H9 (cell line): Measurements from ENCODE around the gene EFNA5. TPM values are rescaled to one million over a fixed set of nuclear protein-coding genes. Genes with fewer than 3 reads are reported as not detected.

Experiments used
- DNase-seq: peaks from one replicate; pipeline ENCODE4 v3.0.0-alpha.2; 2017
- H2AFZ ChIP-seq: one replicate; pipeline ENCODE4 v1.6.1; 2013; ENCODE audit warnings: mild to moderate bottlenecking, low read length, control low read depth, moderate library complexity
- H2AK5ac ChIP-seq: 2 replicates; pipeline ENCODE4 v1.6.1; 2013; ENCODE audit warnings: low read length, control low read depth, mixed read lengths; ENCODE audit not compliant: insufficient read length
- H2BK120ac ChIP-seq: one replicate; pipeline ENCODE4 v1.6.1; 2013; ENCODE audit warnings: low read depth, mild to moderate bottlenecking, low read length, control low read depth, inconsistent platforms; ENCODE audit not compliant: poor library complexity, severe bottlenecking
- H2BK12ac ChIP-seq: 2 replicates; pipeline ENCODE4 v1.6.1; 2013; ENCODE audit warnings: low read length, control low read depth, mixed read lengths, low read depth; ENCODE audit not compliant: insufficient read length
- H2BK15ac ChIP-seq: 2 replicates; pipeline ENCODE4 v1.6.1; 2013; ENCODE audit warnings: low read depth, low read length, control low read depth
- H2BK20ac ChIP-seq: one replicate; pipeline ENCODE4 v1.6.1; 2013; ENCODE audit warnings: low read depth, mild to moderate bottlenecking, low read length, control low read depth, inconsistent platforms; ENCODE audit not compliant: poor library complexity, severe bottlenecking
- H2BK5ac ChIP-seq: 2 replicates; pipeline ENCODE4 v1.6.1; 2013; ENCODE audit warnings: low read length, control low read depth, mixed read lengths; ENCODE audit not compliant: insufficient read length
- H3K14ac ChIP-seq: 2 replicates; pipeline ENCODE4 v1.6.1; 2013; ENCODE audit warnings: low read length, control low read depth; ENCODE audit not compliant: insufficient read depth
- H3K18ac ChIP-seq: 2 replicates; pipeline ENCODE4 v1.6.1; 2013; ENCODE audit warnings: low read depth, mild to moderate bottlenecking, mixed read lengths, low read length, control low read depth; ENCODE audit not compliant: insufficient read length
- H3K23ac ChIP-seq: 2 replicates; pipeline ENCODE4 v1.6.1; 2013; ENCODE audit warnings: low read length, control low read depth, mixed read lengths, low read depth; ENCODE audit not compliant: insufficient read length
- H3K23me2 ChIP-seq: 2 replicates; pipeline ENCODE4 v1.6.1; 2013; ENCODE audit warnings: low read depth, mild to moderate bottlenecking, mixed read lengths, low read length, control low read depth; ENCODE audit not compliant: insufficient read length, poor library complexity, severe bottlenecking
- H3K27ac ChIP-seq: 2 replicates; pipeline ENCODE4 v1.5.1; 2013; ENCODE audit warnings: low read length, control low read depth, mixed read lengths, low read depth; ENCODE audit not compliant: insufficient read length
- H3K27me3 ChIP-seq: 2 replicates; pipeline ENCODE4 v1.6.1; 2013; ENCODE audit warnings: low read length, control low read depth, inconsistent platforms; ENCODE audit not compliant: insufficient read depth
- H3K4ac ChIP-seq: 2 replicates; pipeline ENCODE4 v1.6.1; 2013; ENCODE audit warnings: low read depth, mild to moderate bottlenecking, control low read depth, inconsistent platforms, low read length, moderate library complexity
- H3K4me1 ChIP-seq: 2 replicates; pipeline ENCODE4 v1.6.1; 2013; ENCODE audit warnings: low read length, control low read depth, inconsistent platforms; ENCODE audit not compliant: insufficient read depth
- H3K4me2 ChIP-seq: 2 replicates; pipeline ENCODE4 v1.6.1; 2013; ENCODE audit warnings: low read length, control low read depth, mixed read lengths; ENCODE audit not compliant: insufficient read length, insufficient read depth
- H3K56ac ChIP-seq: 2 replicates; pipeline ENCODE4 v1.6.1; 2013; ENCODE audit warnings: low read depth, mild to moderate bottlenecking, mixed read lengths, low read length, control low read depth; ENCODE audit not compliant: insufficient read length
- H3K79me1 ChIP-seq: 2 replicates; pipeline ENCODE4 v1.6.1; 2013; ENCODE audit warnings: low read depth, mild to moderate bottlenecking, moderate library complexity, low read length, control low read depth, inconsistent platforms; ENCODE audit not compliant: insufficient read depth, poor library complexity, severe bottlenecking
- H3K79me2 ChIP-seq: 2 replicates; pipeline ENCODE4 v1.6.1; 2013; ENCODE audit warnings: low read length, control low read depth, inconsistent platforms; ENCODE audit not compliant: insufficient read depth
- H3K9ac ChIP-seq: 2 replicates; pipeline ENCODE4 v1.6.1; 2013; ENCODE audit warnings: low read length, control low read depth, mixed read lengths; ENCODE audit not compliant: insufficient read length; ENCODE audit errors: extremely low read depth
- H3K9me3 ChIP-seq: one replicate; pipeline ENCODE4 v1.6.1; 2013; ENCODE audit warnings: low read depth, low read length, inconsistent platforms; ENCODE audit not compliant: control insufficient read depth
- H3T11ph ChIP-seq: one replicate; pipeline ENCODE4 v1.6.1; 2013; ENCODE audit warnings: mild to moderate bottlenecking, low read length, control low read depth, inconsistent platforms
- H4K20me1 ChIP-seq: one replicate; pipeline ENCODE4 v1.6.1; 2013; ENCODE audit not compliant: control insufficient read depth, insufficient read length, insufficient read depth
- H4K5ac ChIP-seq: 2 replicates; pipeline ENCODE4 v1.6.1; 2013; ENCODE audit warnings: low read depth, mild to moderate bottlenecking, mixed read lengths, low read length, control low read depth; ENCODE audit not compliant: insufficient read length
- H4K8ac ChIP-seq: replicated peaks from 2 replicates; pipeline ENCODE4 v1.6.1; 2013; ENCODE audit warnings: low read length, control low read depth, mixed read lengths, low read depth; ENCODE audit not compliant: insufficient read length
- H4K91ac ChIP-seq: 2 replicates; pipeline ENCODE4 v1.6.1; 2013; ENCODE audit warnings: low read depth, mild to moderate bottlenecking, moderate library complexity, mixed read lengths, low read length, control low read depth; ENCODE audit not compliant: insufficient read length
- H3K27ac Mint-ChIP-seq, 3 experiments: 2 replicates in 2 of 3; 3 replicates in 1 of 3; pipeline ENCODE4 v1.8.0; 2020 to 2021; ENCODE audit warnings: mixed read lengths in 3 of 3, mild to moderate bottlenecking in 1 of 3, moderate library complexity in 1 of 3
- H3K27me3 Mint-ChIP-seq: 2 replicates; pipeline ENCODE4 v1.8.0; 2021; ENCODE audit warnings: low read depth, mild to moderate bottlenecking, moderate library complexity, mixed read lengths
- H3K36me3 Mint-ChIP-seq, 3 experiments: 2 replicates in 2 of 3; 3 replicates in 1 of 3; pipeline ENCODE4 v1.8.0; 2020 to 2021; ENCODE audit warnings: low read depth in 3 of 3, mixed read lengths in 3 of 3; ENCODE audit not compliant: insufficient read depth in 1 of 3
- H3K4me1 Mint-ChIP-seq, 2 experiments: 2 replicates each; pipeline ENCODE4 v1.8.0; 2020; ENCODE audit warnings: mixed read lengths in 2 of 2
- H3K4me3 Mint-ChIP-seq, 2 experiments: 2 replicates in 1 of 2; 3 replicates in 1 of 2; pipeline ENCODE4 v1.8.0; 2020 to 2021; ENCODE audit warnings: mild to moderate bottlenecking in 2 of 2, mixed read lengths in 2 of 2, moderate library complexity in 1 of 2
- H3K9me3 Mint-ChIP-seq, 2 experiments: 2 replicates in 1 of 2; 3 replicates in 1 of 2; pipeline ENCODE4 v1.8.0; 2020; ENCODE audit warnings: mild to moderate bottlenecking in 2 of 2, mixed read lengths in 2 of 2, moderate library complexity in 1 of 2
- CTCF ChIP-seq: fragments of 200-600 bp; sonication (generic); conservative IDR thresholded peaks from 3 replicates; pipeline ENCODE4 v1.8.0; 2021; ENCODE audit warnings: antibody characterized with exemption, mild to moderate bottlenecking
- WGBS: extraction: QIAGEN DNeasy Blood & Tissue Kit; methylation state at CpG from one replicate; pipeline ENCODE4 v1.1.7; 2013; ENCODE audit warnings: missing lambda C conversion rate, low lambda C conversion rate, mixed read lengths; ENCODE audit not compliant: insufficient read length; ENCODE audit errors: extremely low coverage; 5-methylcytosine and 5-hydroxymethylcytosine counted together
- total RNA-seq: library from RNA; stranded (reverse); gene quantifications from 2 replicates; pipeline ENCODE4 v1.2.1, GENCODE V29; 2021

Gene EFNA5
- total RNA-seq, 1 experiment from 2014 or later: 20.4 TPM

DNA sequence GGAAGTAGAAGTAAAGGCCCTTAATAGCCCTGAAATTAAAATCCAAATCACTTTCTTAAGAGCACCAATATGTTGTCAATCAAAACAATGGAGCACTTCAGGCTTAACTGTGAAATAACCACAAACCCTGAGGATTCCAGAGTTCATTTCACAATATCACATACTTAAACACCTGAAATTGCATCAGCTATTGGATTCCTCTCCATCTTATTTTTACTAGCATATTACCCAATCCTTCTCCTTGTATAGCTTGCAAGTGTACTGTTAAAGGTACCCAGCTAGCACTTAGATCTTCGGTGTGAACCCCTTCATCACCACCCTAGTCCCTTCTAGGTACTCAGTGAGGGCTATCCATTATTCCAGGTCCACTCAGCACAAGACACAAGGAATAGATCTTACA lies 287.3 kb downstream of the EFNA5 start:
- no peaks in the 10 kb centered on the region for H3K27me3 Mint-ChIP-seq
- Histone ChIP-seq H2BK15ac (no peak overlapping the region), H4K20me1 (no peaks in the 10 kb centered on the region), H3K4me1 (peaks cover 2% of the 10 kb centered on the region; the same call in 1 of the 2 replicates), H3K79me1 (no peaks in the 10 kb centered on the region), H2BK5ac (no peak overlapping the region), H3K27me3 (no peaks in the 10 kb centered on the region), H4K8ac (no peak overlapping the region), H3K23me2 (no peaks in the 10 kb centered on the region), H3K79me2 (no peaks in the 10 kb centered on the region), H3K14ac (no peak overlapping the region), H2AK5ac (no peak overlapping the region), H3T11ph (no peak overlapping the region), H3K23ac (no peak overlapping the region), H2BK20ac (no peak overlapping the region), H3K56ac (no peak overlapping the region), H3K4ac (no peak overlapping the region), H2BK120ac (no peak overlapping the region), H3K18ac (no peak overlapping the region), H3K9me3 (no peaks in the 10 kb centered on the region), H2BK12ac (no peak overlapping the region), H2AFZ (no peak overlapping the region), H3K4me2 (no peak overlapping the region), H4K91ac (no peak overlapping the region), H3K27ac (no peak overlapping the region), H4K5ac (no peak overlapping the region), H3K9ac (no peak overlapping the region)
- DNase-seq: no peak
- H3K4me1 Mint-ChIP-seq: peaks cover 27 to 40% of the 10 kb centered on the region in 2 experiments
- H3K36me3 Mint-ChIP-seq: no peaks in the 10 kb centered on the region
- no peak overlapping the region for H3K4me3 Mint-ChIP-seq
- H3K9me3 Mint-ChIP-seq: no peaks in the 10 kb centered on the region
- no peak overlapping the region for H3K27ac Mint-ChIP-seq
- TF ChIP-seq CTCF: no peak
- WGBS: no CpG with 5 or more reads among the region's 1 CpG
